Activated gamma-delta T cell (primary cell): ENCODE data around the gene TYW3.

Source experiments
- DNase-seq: peaks from one replicate; lab custom pipeline; 2025; lab: John Stamatoyannopoulos, UW
- total RNA-seq, 2 donors: gene quantifications; one replicate each; lab custom pipeline; 2026; lab: John Stamatoyannopoulos, UW

Gene TYW3, protein sequence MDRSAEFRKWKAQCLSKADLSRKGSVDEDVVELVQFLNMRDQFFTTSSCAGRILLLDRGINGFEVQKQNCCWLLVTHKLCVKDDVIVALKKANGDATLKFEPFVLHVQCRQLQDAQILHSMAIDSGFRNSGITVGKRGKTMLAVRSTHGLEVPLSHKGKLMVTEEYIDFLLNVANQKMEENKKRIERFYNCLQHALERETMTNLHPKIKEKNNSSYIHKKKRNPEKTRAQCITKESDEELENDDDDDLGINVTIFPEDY
- total RNA-seq, result 33.5 to 38.2 reads per million in 2 donors

DNA sequence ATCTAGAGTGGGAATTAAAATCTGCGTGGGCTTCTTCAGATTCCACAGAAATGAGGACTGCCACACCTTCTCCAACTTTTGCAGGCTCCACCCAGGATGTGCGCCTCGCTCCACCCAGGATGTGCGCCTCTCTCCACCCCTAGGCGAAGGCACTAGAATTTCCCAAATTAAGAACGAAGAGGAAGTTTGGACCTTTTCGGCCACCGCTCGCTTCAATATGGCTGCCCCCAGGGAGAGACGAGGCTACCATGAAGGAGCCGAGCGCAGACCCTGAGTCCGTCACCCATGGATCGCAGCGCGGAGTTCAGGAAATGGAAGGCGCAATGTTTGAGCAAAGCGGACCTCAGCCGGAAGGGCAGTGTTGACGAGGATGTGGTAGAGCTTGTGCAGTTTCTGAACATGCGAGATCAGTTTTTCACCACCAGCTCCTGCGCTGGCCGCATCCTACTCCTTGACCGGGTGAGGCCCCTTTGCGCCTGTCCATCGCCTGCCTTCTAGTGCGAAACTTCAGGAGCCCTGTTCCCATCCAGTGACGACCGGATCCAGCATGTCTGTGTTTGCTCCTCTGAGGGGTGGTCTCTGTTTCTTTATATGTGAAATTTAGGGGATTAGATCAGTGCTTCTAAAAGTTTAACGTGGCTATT is at the start of gene TYW3, which contains the start of gene CRYZ:
Gene TYW3, plus strand, starts transcription at position 193 of the 644 bp plus-strand sequence. Its CDS starts 93 bp downstream, at position 286.
Gene CRYZ, minus strand, starts transcription at position 91 of the 644 bp plus-strand sequence. CDS start 8,229 bp downstream, outside the sequence.
- peak; percentile 20 for DNase-seq

DNA sequence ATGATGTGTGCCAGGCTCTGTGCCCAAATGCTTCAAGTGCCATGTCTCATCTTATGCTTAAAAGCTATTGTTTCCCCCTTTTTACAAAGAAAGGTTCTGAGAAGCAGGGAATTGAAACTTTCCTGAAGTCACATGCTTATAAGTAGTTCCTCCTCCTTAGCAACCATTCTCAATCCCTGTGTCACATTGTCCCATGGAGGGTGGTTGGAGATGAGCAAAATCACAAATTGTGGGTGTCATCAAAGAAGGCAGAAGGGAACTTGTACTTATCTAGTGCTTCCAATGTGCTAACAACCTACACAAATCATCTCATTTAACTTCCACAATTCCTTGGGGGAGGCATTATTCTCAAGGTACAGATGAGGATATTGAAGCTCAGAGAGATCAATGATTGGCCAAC is 49.3 kb upstream of the TYW3 start:
- no peak for DNase-seq

DNA sequence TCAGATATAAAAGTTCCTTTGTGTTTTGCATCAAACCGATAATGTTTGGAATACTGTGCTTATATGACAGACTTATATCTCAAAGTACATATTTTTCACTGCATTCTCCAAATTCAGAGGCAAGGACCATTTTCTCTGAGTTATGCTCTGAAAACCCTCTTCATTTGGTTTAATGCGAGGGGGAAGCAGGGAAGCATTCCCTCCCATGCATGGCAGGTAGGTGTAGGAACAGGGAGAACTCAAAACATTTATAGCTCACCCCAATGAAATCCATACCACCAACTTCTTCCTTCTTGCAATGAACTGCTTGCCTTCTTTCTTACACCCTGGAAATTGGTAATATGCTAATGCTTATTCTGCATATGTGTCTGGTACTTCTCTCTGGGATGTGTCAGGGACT is 48.7 kb upstream of the TYW3 start:
- no peak for DNase-seq

DNA sequence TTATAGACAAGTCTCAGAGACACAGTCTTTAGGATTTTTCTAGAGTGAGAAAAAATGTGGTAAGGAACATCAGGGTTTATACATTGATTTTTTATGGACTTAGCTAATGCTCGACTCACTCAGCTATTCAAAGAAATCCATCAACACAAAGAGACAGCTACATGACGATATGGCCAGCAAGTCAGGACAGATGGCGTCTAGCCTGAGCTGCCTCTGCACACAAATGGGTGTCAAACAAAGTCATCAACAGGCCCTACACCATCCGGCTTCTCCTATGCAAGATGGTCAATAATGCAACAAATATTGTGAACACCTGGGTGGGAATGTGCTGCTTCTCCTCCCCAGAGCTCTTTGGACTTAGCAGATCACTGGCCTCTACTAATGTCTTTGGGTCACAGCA is 46.0 kb upstream of the TYW3 start:
- no peak for DNase-seq

DNA sequence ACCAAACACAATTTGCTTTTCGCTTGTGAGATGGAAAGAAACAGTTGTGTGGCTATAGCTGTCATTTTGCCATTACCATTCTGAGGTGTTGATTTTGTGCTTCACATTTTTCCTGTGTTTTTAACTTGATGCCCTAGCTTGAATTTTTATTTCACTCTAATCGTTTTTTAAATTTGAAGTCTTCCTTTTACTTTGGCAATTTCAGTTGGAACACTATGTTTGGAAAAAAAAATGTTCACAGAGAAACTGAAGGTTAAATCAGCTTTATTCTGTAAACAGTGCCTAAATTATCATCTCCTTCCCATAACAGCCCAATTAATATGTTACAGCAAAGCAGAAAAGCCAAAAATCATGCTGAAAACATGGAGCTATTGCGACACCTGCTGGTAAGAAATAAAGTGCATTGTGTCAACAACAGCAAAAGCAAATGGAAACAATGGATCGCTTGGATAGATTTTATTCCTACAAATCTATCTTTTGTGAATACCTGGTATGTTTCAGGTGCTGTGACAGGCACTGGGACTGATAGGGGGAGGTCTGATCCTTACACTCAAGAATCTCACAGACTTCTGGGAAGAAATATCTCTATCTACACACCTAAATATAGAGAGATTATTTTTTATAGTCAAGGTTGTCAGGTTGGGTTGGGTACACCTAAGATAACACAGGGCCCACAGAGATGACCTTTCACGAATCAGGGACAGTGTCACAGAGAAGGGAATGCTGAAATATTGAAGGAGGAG is 43.2 kb upstream of the TYW3 start:
- DNase-seq, result no peak

DNA sequence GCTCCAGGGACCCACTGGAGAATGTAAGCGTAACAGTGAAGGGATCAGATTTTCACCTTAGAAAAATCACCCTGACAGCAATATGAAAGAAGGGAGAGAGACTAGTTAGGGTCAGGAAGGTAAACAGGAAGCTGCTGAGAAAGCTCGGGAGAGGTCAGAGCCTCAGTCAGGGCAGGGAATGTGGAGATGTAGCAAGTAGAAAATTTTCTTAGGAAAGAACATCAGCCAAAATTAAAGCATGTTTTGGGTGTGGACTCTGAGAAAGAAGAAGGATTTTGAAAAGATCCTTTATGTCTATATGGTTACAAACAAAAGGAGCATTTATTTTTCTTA is 42.6 kb upstream of the TYW3 start:
- no peak for DNase-seq

DNA sequence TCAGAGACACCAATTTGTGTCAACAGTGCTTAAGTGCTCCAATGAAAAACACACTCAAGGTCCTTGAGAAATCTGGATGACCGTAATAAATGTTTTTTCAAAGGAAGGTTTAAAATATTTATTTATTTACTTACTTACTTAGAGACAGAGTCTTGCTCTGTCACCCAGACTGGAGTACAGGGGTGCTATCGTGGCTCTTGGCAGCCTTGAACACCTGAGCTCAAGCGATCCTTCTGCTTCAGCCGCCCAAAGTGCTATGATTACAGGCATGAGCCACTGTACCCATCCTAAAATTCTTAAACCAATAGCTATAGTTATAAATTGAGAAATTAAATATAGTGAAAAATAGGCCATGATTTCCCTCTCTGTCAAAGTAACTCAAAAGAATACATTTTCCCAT is 42.0 kb upstream of the TYW3 start:
- DNase-seq, result no peak

DNA sequence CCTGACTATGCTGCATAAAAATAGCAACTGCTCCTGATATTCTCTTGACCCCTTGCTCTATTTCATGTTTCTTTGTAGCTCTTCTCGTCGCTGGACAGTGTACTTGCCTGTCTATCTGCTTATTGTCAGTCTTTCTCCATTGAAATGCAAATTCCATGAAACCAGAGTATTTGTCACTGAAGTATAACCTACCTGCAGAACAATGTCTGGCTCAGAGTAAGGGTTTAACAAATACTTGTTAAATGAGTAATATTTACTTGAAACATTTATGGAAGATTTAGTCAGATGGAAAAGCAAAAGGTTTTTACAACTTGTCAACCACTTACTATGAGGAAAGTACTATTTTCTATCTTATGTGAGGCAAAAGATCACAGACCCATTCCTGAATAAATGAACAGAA is 39.5 kb upstream of the TYW3 start:
- no peak for DNase-seq

DNA sequence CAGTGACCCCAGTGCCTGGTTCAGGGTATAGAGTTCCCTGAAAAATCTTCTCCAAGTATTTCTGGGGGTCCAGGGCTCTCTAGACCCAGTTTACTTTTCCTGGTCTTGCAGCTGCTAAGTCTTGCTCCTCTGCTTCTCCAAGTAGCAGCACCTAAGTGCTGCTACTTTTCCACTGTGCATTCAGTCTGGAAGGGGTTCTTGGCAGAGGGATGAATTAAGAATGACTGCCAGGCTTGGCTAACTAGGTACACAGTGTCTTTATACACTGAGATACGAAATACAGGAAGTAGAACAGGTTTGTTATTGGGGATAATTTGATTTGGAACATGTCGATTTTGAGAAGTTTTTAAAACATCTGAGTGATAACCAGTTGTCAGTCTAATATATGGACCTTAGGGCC is 35.1 kb upstream of the TYW3 start:
- DNase-seq, result no peak

DNA sequence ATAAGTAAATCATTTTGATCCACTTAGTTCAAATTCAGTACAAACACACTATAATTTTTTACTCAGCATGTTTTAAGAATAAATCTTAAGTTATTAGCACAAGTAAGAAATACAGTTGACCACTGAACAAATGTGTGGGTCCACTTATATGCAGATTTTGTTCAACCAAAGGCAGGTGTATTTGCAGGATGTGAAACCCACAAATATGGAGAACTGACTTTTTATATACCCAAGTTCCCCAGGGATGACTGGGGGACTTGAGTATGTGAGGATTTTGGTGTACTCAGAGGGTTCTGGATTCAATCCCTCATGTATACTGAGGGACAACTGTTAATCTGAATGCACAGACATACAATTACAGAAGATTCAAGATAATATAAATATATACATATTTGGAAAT is 33.6 kb upstream of the TYW3 start:
- no peak for DNase-seq

DNA sequence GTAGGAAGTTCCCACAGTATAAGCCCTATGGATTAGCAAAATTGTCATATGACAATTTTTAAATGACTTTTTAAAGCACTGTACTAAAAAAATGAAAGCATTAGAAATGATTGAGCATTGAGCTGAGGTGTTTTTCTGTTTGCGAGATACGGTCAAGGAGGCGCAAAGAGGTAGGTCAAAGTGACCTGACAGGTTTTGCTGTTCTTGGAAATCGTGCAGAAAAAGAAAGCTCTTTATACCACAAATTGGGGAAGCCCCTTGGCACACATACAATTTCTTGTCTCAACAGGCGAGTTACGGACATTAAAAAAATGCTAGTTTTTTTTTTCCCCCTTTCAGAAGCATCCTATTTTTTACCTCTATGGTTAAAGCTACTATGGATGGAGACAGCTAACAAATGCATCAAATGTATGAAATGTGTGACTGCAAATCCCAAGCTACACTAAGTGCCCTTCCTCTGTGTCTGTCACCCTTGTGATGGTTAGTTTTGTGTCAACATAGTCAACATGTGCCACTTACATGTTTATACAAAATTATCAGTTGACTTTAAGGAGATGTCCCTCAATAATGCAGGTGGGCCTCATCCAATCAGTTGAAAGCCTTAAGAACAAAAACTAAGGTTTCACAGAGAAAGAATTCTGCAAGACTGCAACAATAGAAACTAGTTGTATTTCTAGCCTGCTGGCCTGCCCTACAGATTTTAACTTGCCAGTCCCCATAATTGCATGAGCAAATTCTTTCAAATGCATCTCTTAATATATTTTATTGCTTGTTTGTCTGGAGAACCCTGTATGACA is 29.4 kb upstream of the TYW3 start:
- DNase-seq, result no peak

DNA sequence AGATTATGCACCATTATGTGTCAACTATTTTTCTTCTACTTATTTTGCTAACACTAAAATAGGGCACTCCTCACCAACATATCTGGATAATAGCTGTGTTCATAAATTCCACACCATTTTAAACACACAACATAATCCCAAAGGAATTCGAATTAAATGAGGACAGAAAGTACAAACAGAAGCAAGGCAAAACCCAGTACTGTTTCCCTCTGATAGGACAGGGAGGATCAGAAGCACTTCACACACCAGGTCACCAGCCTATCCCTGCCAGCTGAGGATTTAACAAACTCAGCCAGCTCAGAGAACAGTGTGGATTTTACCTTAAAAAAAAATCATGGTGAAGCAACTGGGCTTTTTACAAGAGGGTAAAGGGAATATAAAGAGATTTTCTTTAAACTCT is 20.1 kb upstream of the TYW3 start:
- DNase-seq, result no peak

DNA sequence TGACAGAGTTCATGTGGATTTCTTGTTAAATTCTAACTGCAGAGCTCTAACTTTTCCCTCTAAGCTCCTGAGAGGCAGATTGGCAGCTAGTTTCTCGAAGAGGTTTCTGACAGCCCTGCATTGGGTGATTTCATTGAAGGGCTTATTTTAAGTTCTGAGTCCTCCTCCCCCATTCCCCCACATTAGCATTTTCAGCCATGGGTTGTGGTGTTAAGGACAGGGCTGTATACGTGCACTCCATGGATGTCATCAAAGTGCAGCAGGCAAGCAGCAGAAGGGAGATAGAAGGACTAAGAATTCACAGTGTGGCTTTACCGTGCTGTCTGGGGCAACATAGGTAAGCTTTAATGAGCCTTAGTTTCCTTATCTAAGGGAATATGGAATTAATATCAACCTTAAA is 19.1 kb upstream of the TYW3 start:
- no peak for DNase-seq

DNA sequence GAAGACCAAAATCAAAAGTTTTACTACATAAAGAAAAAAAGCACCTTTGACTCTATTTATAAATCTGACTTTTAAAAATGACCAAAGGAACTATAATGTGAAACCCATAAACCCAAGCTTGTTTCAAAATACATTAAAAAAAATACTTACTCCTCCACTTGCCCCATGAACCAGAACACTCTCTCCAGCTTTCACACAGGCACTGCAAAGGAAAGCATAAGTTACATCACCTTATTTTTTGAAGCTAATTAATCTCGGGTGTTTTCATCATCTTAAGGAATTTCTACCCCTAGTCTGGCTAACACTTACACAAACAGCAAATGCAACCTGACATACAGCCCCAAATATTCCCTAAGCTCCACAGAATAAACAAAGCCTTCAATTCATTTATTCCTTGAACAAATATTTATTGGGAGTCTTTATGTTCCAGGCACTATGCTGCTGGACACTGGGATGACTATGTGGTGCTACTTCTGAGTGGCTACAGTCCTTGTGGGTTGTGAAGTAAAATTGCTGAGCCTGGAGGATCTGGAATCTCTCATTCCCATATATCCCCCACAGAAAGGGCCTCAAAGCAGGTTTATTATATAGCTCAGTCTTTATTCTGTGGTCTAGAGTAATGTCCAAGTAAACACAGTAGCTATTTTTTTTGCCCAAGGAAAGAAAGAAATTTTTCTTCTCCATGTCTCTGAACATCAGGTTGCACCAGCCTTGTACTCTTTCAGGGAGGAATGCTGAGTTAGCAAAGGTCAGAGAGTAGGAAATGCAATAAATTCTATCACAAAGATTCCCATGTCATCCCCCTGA is 18.3 kb upstream of the TYW3 start:
- no peak for DNase-seq

DNA sequence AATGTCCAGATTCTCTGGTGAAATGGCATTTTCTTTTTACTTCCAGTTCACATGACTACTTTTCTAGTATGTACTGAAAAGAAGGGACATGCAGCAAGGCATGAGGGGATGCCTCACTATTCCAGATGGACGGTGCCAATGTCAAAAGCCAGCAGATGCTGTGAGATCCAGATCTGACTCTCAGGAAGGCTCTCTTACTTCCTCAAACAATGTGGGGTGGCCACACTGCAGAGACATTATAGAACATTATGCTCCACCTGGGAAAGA is 17.8 kb upstream of the TYW3 start:
- no peak for DNase-seq

DNA sequence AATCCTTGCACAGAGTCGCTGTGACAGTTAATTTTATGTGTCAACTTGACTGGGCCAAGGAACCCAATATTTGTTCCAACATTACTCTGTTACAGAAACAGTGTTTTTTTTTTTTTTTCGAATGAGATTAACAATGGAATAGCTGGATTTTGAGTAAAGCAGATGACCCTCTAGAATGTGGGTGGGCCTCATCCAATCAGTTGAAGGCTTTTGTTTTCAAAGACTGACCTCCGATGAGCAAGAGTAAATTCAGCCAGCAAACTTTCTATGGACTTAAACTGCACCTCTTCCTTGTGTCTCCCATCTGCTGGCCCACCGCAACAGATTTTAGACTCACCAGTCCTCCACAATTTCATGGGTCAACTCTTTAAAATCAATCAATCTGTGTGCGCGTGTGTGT is 17.1 kb upstream of the TYW3 start:
- no peak for DNase-seq

DNA sequence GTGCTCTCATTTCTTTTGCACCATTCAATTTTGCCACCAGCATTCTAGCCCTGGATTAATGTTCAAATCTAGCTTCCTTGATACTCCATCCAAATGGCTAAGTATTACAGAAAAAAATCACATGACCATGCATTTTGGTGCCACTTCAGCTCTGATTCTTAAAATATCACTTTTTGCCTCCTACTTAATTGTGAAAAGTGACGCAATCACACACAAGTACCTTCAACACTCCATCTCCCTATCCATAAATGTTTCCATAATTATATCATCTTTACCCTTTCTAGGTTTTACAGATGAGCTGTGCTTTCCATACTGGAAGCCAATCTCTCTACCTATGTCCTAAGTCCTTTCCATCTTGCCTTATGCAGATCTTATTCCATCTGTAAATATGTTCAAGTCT is 16.1 kb upstream of the TYW3 start:
- no peak for DNase-seq

DNA sequence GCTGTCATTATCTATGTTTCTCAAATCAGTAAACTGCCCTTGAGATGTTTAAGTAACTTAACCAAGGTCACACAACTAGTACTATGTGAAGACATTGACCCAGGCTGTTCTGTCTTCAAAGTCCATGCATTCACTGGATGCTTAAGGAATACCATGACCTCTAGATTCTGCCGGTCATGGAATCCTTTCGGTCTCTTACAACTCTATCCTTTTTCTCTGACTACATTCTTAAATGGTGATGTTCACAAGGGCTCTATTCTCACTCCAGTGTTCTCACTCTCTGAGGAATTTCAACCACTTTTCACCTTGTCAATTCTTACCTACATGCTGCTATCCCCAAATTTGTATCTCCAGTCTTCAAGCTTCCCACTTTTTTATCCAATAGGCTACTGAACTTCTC is 15.3 kb upstream of the TYW3 start:
- DNase-seq, result no peak

DNA sequence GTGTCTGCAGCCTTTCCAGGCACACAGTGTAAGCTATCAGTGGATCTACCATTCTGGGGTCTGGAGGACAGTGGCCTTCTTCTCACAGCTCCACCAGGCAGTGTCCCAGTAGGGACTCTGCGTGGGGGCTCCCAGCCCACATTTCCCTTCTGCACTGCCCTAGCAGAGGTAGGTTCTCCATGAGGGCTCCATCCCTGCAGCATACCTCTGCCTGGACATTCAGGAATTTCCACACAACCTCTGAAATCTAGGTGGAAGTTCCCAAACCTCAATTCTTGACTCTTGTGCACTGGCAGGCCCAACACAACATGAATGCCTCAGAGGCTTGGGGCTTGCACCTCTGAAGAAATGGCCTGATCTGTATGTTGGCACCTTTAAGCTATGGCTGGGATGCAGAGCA is 6.9 kb upstream of the TYW3 start:
- no peak for DNase-seq

DNA sequence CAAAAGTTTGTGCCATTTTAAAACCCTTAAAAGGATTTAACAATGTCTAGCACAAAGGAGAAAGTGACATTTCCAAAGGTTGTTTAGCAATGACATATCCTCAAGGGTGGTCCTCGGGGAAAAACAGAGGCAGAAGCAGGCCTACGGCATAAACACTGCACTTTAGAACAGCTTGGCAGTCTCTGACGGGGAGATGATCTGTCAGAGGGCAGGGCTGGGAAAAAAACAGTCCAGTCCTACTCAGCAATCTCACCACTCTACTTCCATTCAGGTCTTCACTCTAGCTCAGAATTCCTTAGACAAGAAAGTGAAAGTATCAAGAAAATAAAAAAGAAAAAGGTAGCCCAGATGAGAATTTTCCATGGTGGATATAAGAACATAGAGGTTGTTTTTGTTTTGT is 4.2 kb upstream of the TYW3 start:
- DNase-seq, result no peak

DNA sequence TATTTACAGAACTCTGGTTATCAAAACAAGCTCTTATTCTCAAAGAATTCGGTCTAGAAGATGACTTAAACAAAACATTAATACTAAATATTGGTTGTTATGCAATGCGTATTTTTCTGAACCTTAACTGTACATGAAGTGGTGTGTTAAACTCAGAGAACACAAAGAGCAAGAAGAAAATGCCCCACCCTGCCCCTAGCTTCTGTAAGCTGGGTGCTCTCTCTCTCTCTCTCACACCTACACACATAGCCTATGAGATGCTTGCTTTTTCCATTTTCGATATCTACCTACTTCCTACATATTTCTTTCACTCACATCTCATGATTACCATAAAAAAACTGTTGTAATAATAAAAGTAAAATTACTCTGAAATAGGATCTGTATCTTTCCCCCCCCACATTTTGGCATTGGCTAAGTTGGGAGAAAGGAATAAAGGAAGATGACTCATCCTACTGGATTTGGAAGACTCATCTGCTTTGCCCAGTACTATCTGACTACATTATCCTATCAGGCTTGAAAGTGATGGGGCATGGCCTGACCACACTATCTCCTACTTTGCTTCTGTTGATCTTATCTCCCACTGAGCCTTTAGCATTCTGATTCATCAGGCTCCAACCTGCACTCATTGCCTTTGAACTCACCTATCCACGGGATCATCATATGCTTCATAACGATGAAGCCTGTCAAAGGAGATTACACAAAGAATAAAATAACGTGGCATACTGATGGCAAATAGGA is 3.0 kb upstream of the TYW3 start:
- no peak for DNase-seq
